ENCODE measurements around the gene LAG3. TPM values are rescaled to one million over a fixed set of nuclear protein-coding genes. Genes with fewer than 3 reads are reported as not detected.

Gene LAG3
- total and polyA plus RNA-seq, 2 donors (not counting 1 experiment from before 2014, with no cell fraction given): 0.17 TPM

DNA sequence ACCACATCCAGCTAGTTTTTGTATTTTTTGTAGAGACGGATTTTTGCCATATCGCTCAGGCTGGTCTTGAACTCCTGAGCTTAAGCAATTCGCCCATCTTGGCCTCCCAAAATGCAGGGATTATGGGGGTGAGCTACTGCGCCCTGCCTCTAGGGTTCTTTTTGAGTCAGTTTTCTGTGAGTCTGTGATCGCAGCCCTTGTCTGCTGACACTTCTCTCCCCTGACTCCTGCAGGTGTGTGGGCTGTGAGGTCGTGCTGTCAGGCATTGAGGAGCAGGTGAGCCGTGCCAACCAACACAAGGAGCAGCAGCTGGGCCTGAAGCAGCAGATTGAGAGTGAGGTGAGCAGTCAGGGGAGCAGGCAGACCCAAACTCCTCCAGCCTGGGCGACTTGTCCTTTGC lies 42.2 kb upstream of the LAG3 start:
- H3K79me2 ChIP-seq (ENCODE audit: control insufficient read depth, insufficient read depth, low read length): peaks cover 4% of the 10 kb centered on the region
- no peak overlapping the region for H2AFZ ChIP-seq (ENCODE audit: low read length)
- DNase-seq (ENCODE audit: low read depth in 2 of 2): no peak
- H3K27me3 ChIP-seq (ENCODE audit: control insufficient read depth, insufficient read depth, low read length): no peaks in the 10 kb centered on the region
- no peak overlapping the region for H3K4me3 ChIP-seq (replicated peaks in 1 of 4; ENCODE audit: control extremely low read depth in 1 of 4, insufficient read depth in 1 of 4, low read depth in 3 of 4, low read length in 4 of 4)
- H3K9me3 ChIP-seq (ENCODE audit: control insufficient read depth, insufficient read depth, low read depth, low read length): no peaks in the 10 kb centered on the region
- H3K27ac ChIP-seq (ENCODE audit: insufficient read depth, low read length): no peak overlapping the region
- no peak overlapping the region for H3K4me2 ChIP-seq (ENCODE audit: extremely low read depth, insufficient read depth, low read length)
- TF ChIP-seq EZH2 (IDR thresholded peaks at IDR 0.05; ENCODE audit: low read length, missing control alignments): no peak
- TF ChIP-seq, protein P1, sequence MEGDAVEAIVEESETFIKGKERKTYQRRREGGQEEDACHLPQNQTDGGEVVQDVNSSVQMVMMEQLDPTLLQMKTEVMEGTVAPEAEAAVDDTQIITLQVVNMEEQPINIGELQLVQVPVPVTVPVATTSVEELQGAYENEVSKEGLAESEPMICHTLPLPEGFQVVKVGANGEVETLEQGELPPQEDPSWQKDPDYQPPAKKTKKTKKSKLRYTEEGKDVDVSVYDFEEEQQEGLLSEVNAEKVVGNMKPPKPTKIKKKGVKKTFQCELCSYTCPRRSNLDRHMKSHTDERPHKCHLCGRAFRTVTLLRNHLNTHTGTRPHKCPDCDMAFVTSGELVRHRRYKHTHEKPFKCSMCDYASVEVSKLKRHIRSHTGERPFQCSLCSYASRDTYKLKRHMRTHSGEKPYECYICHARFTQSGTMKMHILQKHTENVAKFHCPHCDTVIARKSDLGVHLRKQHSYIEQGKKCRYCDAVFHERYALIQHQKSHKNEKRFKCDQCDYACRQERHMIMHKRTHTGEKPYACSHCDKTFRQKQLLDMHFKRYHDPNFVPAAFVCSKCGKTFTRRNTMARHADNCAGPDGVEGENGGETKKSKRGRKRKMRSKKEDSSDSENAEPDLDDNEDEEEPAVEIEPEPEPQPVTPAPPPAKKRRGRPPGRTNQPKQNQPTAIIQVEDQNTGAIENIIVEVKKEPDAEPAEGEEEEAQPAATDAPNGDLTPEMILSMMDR (conservative IDR thresholded peaks at IDR 0.05 in 1 of 2, IDR thresholded peaks at IDR 0.05 in 1 of 2; ENCODE audit: low read depth in 1 of 2, low read length in 2 of 2): no peak
- no peaks in the 10 kb centered on the region for H4K20me1 ChIP-seq (ENCODE audit: control insufficient read depth, extremely low read depth, insufficient read depth, low read length)
- peaks cover 21% of the 10 kb centered on the region for H3K36me3 ChIP-seq (ENCODE audit: control insufficient read depth, insufficient read depth, low read length)
- no peak overlapping the region for H3K9ac ChIP-seq (ENCODE audit: insufficient read depth, low read length)
- H3K4me1 ChIP-seq (ENCODE audit: control insufficient read depth, extremely low read depth, insufficient read depth, low read length): no peaks in the 10 kb centered on the region

DNA sequence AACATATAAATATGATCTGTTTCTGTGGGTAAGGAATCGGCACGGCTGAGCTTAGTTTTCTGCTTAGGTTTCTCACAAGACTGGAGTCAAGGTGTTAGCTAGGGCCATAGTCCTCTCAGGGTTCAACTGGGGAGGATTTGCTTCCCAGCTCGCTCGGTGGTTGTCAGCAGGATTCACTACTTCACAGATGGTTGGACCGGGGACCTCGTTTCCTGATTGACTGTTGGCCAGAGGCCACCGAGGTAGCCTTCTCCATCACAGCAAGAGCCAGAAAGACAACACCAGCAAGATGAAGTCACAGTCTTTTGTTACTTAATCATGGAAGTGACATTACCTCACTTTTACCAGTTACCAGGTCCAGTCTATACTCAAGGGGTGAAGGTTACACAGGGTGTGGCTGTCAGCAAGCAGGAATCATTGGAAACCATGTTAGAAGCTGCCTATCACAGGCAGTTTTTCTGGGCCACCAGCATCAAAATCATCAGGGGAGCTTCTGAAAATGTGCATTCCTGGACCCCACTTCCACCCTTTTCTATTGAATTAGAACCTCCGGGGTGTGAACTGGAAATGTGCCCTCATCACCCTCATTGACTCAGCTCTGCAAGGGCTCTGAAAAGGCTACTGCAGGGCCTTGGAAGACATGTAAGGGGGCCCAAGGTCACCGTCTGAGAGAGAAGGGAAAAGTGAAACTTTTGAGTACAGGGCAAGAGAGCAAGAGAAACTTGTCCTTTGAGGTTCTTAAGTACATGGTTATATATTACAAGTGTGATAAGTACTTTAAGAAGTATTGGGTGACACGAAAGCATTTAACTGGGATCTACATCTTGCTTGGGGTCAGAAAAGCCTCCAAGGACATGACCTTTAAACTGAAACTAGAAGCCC lies 37.6 kb upstream of the LAG3 start:
- H3K9me3 ChIP-seq (ENCODE audit: control insufficient read depth, insufficient read depth, low read depth, low read length): no peaks in the 10 kb centered on the region
- H3K36me3 ChIP-seq (ENCODE audit: control insufficient read depth, insufficient read depth, low read length): peaks cover 11% of the 10 kb centered on the region
- DNase-seq (ENCODE audit: low read depth in 2 of 2): no peak
- no peaks in the 10 kb centered on the region for H4K20me1 ChIP-seq (ENCODE audit: control insufficient read depth, extremely low read depth, insufficient read depth, low read length)
- TF ChIP-seq, protein P1 (conservative IDR thresholded peaks at IDR 0.05 in 1 of 2, IDR thresholded peaks at IDR 0.05 in 1 of 2; ENCODE audit: low read depth in 1 of 2, low read length in 2 of 2): no peak
- no peak for TF ChIP-seq EZH2 (IDR thresholded peaks at IDR 0.05; ENCODE audit: low read length, missing control alignments)
- H2AFZ ChIP-seq (ENCODE audit: low read length): no peak overlapping the region
- H3K27ac ChIP-seq (ENCODE audit: insufficient read depth, low read length): no peak overlapping the region
- H3K4me3 ChIP-seq (replicated peaks in 1 of 4; ENCODE audit: control extremely low read depth in 1 of 4, insufficient read depth in 1 of 4, low read depth in 3 of 4, low read length in 4 of 4): no peak overlapping the region
- H3K4me1 ChIP-seq (ENCODE audit: control insufficient read depth, extremely low read depth, insufficient read depth, low read length): peaks cover 6% of the 10 kb centered on the region
- no peak overlapping the region for H3K9ac ChIP-seq (ENCODE audit: insufficient read depth, low read length)
- no peak overlapping the region for H3K4me2 ChIP-seq (ENCODE audit: extremely low read depth, insufficient read depth, low read length)
- H3K79me2 ChIP-seq (ENCODE audit: control insufficient read depth, insufficient read depth, low read length): no peaks in the 10 kb centered on the region
- no peaks in the 10 kb centered on the region for H3K27me3 ChIP-seq (ENCODE audit: control insufficient read depth, insufficient read depth, low read length)

DNA sequence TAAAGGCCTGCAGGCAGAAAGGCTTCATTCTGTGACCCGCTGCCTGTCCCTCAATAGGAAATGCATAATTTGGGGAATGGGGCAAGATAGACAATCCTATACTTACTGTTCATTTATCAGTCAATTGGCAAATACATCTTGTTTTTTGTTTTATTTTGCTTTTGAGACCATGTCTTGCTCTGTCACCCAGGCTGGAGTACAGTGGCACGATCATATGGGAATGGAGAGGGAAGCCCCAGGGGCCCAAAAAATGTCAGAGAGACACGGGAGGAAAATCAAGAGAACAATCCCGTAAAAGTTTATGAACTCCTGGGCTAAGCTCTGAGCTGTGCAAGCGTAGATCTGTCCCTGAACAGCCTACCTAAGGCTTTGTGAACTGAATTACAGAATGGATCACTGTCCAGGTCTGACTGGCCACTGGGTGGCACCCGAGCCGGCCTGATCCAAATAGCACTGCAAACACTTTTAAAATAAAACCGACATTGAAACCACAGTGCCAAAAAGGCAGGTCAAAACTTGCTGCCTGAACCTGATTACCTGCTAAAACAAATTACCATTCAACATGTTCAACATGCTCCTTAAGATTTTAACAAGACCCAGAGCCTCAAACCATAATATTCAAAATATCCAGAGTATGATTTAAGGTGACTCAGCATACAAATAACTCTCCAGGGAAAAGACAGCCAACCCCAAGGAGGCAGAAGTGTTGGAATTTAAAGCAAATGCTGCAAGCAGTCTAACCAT lies 36.7 kb upstream of the LAG3 start:
- peak; percentile 58 to 65 for DNase-seq (ENCODE audit: low read depth in 2 of 2)

More for the DNA sequence above, 36.7 kb upstream of the LAG3 start:
- no peak overlapping the region for H3K9ac ChIP-seq (ENCODE audit: insufficient read depth, low read length)
- peaks cover 5% of the 10 kb centered on the region for H3K36me3 ChIP-seq (ENCODE audit: control insufficient read depth, insufficient read depth, low read length)
- no peaks in the 10 kb centered on the region for H3K9me3 ChIP-seq (ENCODE audit: control insufficient read depth, insufficient read depth, low read depth, low read length)
- no peak overlapping the region for H3K4me3 ChIP-seq (replicated peaks in 1 of 4; ENCODE audit: control extremely low read depth in 1 of 4, insufficient read depth in 1 of 4, low read depth in 3 of 4, low read length in 4 of 4)
- peak overlapping the region; percentile 4 for H3K4me2 ChIP-seq (ENCODE audit: extremely low read depth, insufficient read depth, low read length)
- TF ChIP-seq EZH2 (IDR thresholded peaks at IDR 0.05; ENCODE audit: low read length, missing control alignments): no peak
- TF ChIP-seq, protein P1 (conservative IDR thresholded peaks at IDR 0.05 in 1 of 2, IDR thresholded peaks at IDR 0.05 in 1 of 2; ENCODE audit: low read depth in 1 of 2, low read length in 2 of 2): peak; percentile 69 to 77
- no peaks in the 10 kb centered on the region for H3K79me2 ChIP-seq (ENCODE audit: control insufficient read depth, insufficient read depth, low read length)
- H3K27me3 ChIP-seq (ENCODE audit: control insufficient read depth, insufficient read depth, low read length): no peaks in the 10 kb centered on the region
- peaks cover 6% of the 10 kb centered on the region for H3K4me1 ChIP-seq (ENCODE audit: control insufficient read depth, extremely low read depth, insufficient read depth, low read length)
- no peaks in the 10 kb centered on the region for H4K20me1 ChIP-seq (ENCODE audit: control insufficient read depth, extremely low read depth, insufficient read depth, low read length)
- H3K27ac ChIP-seq (ENCODE audit: insufficient read depth, low read length): no peak overlapping the region
- no peak overlapping the region for H2AFZ ChIP-seq (ENCODE audit: low read length)
